GM19455 (cell line): ENCODE measurements around the gene TCERG1L.

Experiments
- ATAC-seq: cut with Tn5 transposase; IDR thresholded peaks from one replicate; pipeline ENCODE4 v1.9.1; 2021; ENCODE audit not compliant: unreplicated experiment

Gene TCERG1L

DNA sequence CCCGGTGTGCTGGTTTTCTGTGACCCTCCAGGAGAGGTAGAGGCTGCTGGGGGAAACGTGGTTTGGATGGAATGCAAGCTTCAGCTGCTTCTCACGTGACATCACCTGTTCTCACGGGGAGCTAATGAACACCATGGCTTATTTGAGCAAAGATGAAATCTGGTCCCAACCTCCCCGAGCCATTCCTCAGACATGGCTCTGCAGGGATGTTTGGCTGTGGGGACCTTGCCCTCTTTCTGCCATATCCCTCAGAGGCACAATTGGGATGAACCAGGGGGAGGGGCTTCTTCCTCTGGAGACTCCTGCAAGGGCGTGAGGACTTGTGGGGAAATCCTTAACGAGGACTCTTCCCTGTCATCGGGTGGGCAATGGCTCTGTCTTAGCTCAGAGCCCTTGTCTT lies 236.8 kb downstream of the TCERG1L start:
- ATAC-seq = no peak

DNA sequence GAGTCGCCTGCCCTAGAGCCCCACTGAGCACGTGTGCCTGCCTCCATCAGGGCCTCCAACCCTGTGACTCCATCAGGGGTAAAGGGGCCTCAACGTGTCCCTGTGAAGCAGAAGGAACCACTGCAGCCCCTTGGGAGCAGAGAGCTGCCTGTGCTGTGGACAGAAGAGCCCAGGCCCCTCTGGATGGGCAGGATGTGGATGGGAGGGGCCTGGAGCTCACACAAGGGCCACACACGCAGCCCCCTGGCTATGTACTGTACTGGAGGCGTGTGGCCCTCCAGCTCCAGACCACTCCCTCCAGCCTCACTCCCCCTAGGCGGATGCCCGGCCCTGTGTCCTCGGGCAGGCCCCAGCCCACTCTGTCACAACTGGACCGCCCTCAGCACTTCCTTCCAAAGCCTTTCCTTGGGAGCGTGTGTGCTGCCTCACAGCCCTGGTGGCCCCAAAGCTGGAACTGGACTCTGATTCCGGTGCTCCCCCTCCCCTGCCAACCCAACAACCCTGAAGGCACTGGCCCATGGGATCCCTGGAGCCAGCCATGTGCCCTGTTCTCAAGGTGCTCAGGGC lies 238.0 kb downstream of the TCERG1L start:
- no peak for ATAC-seq

DNA sequence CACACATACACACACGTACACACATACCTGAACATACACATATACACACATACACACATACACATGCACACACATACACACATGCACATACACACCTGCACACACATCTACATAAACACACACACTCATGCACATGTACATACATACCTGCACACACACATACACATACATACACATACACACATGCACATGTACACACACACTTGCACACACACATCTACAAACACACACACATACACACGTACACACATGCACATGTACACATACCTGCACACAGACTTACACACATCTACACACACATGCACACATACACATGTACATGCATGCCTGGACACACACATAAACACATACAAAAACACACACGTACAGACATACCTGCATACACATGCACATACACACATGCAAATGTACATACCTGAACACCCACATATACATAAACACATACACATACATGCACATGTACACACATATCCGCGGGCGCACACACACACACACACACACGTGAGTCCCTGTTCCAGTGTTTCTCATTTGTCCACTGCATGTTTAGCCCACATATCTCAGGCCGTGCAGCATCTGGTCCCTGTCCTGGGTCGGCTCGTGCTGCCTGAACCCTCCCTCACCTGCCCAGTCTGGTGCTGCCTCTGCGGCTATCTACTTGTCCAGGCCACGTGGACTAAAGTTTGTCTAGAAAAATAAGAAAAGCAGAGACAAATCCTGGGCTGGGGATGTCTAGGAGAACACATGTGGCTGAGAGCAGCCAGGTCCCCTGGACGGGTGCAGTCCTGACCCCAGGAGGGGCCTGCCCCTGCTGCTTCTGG lies 238.7 kb downstream of the TCERG1L start:
- ATAC-seq = no peak

DNA sequence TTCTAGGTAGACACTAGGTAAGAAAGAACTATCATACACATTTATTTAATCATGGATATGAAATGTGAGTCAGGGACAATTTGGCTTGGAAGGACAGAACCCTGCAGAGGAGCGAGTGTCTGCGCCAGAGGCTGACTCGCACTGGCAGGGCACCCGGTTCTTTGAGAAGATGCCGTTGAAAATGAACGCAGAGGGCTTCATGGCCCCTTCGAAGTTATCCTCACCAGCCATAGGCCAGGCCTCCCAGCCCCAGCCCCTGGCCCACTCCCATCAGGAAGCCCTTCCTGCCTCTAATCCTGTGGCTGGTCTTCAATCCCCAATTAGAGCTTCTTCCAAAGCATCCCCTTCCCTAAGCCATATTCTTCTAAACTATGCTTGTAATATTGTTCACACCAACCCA lies 239.8 kb downstream of the TCERG1L start:
- ATAC-seq = no peak

DNA sequence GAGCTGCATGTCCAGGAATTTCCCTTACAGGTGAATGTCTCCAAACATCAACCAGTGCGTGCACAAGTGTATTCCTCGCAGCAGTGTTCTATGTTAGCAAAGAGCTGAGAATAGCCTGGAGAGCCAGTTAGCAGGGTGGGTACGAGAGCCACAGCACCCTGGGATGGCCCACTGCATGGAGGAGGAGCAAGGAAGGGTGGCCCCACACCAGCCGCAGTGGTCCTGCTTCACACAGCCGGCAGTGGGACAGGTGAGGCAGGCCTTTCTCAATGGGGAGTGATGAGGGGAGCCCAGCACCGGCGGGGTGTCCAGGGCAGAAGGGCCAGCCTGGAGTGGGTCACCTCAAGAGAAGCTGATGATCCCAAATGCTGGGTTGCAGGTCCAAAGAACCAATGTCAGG lies 240.7 kb downstream of the TCERG1L start:
- no peak for ATAC-seq

DNA sequence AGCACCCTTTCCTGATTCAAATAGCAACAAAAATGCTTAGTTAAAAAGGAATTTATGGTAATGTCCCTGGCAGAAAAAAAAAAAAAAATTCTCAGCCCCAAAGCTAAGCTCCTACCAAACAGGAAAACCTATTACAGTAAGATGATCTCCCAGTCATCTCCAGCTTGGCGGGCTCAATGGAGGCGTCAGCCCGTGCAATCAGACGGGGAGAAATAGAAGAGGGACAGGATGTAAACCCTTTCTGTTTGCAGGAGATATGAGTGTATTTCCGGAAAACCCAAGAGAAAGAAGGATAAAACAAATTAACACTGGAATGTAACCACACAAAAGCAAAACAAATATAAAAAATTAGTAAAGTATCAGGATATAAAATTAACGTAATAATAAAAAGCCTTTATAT lies 242.8 kb downstream of the TCERG1L start:
- no peak for ATAC-seq

DNA sequence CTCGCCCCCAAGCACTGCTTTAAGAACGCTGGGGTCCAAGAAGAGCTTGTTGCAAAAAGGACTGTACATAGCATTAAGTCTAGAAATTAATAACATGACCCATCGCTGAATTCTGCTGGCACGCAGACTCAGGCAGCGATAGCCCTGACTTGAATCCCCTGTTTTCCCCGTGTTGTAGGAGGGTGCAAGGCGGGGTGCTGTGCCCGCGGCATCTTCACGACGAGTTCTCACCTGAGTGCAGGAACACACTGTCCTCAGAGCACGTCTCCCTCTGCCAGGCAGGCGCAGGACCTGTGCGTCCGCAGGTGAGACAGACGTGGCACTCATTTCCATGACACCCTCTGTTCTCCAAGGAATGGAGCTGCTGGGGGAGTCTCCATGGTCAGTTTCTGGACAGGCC lies 243.2 kb downstream of the TCERG1L start:
- ATAC-seq = no peak

DNA sequence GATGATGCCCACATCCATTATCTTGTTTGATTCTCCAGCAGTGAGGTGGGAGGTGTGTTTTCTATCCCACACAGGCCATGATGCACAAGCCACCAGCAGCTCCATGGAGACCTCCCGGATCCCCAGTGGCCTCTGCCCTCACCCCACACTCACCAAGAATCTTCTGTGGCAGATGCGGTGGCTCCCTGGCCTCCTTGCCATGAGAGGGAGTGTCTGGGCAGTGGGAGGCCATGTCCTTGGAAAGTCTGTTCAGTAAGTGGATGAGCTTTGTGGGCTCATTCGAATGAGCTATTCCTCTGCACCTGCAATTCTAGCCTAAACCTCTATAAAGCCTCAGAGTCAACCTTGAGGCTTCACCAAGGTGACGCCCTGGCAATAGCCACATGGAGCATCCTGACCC lies 243.8 kb downstream of the TCERG1L start:
- no peak for ATAC-seq

DNA sequence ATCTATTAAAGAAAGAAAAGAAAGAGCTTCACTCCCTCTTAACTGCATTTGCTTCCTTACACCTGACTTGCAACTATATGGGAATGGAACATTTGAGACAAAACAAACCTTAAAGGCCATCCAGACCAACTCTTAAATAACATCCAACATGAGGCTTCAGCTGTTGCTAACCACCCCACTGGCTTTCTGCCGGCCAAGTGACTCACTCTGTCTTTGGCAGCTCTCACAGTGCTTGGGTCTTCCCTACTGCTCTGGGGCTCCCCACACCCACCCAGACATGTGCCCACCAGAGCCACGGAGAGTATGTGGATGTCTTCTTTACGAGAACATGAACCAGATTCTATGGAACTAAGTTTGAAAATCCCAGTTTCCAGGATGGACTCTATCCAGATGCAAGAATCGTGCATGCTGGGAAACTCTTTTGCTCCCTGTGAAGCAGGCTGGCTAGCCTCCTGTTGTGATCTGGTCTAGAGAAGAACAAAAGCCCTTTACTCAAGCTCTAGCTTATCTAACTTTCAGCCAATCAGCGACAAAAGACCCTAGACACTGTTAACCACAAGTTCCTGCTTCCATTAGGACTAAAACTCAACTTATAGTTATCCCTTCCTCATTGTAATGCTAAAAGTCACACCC lies 245.7 kb downstream of the TCERG1L start:
- ATAC-seq = no peak

DNA sequence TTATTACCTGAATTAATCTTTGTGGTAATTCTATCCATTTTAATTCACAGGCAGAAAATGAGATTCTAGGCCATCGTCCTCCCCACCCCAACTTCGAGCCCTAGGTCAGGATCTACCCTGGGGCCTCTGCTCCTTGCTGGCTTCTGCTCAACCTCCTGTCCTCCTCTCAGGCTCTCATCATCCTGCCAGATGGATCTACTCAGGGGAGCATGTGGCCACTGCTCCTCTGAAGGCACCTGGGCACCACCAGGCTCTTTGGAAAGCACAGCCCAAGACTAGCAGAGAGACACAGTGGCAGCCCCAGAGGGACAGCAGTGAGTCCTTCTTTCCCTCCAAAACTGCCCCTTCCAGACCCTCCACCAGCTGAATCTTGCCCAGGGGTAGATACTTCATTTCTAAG lies 248.2 kb downstream of the TCERG1L start:
- ATAC-seq = no peak

DNA sequence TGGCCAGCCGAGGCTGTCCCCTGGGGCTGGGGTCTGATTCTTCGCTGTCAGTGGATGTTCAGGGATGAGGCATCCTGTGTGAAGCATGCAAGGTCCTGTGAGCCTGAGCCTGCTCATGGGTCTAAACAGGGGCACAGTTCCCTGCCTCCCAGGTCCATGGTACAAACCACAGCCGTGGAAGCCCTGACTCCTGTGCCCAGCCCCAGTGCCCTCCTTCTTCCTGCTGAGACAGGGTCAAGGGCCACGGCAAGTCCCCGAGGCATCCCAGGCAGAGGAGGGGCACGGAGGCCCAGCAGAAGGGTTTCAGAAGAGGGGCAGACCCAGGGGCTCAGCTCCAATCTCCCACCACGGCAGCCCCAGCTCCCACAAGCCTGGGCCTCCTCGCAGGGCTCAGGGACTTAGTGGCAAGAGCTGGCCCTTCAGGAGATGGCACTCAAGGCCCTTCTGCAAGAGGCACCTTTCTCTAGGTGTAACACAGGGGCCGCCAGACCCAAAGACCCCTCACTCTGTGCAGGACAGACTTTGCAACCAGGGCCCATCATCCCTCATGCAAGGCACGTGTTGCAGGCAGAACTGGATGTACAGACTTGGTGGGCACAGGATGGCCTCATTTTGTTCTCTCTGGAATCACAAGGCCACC lies 248.8 kb downstream of the TCERG1L start:
- no peak for ATAC-seq

DNA sequence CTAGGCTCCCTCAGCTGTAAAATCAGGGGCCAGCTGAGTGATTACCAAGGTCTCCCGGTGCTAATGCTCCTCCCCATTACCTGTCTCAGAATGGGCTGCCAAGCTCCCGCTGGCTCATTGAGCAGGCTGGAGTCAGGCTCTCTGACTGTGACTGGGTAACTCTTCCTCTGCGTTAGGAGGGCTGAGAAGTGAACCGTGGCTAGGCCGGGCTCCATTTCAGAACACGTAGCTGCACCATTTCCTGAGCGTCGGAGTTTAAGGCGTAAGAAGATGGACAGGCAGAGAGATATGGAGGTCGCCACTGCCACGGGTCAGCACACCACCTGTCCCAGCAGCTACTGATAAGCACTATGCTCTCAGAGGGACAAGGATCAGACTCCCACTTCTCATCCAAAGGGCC lies 250.3 kb downstream of the TCERG1L start:
- ATAC-seq = no peak

DNA sequence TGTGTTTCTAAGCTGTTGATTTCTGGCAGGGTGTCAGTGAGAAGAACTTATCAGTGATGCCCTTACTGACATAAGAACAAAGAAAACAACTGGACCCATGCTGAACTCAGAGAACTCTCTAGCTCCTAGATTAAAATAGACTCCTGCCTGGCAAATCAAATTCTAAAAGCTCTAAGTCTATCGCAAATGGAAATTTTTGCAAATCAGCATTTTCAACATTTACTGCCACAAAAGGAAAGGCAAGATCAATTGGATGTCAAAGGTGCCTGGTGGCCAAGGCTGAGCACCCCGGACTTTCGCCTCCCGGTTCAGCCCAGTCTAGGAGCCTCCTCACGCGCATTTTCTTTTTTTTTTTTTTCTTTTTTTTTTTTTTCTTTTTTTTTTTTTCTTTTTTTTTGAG lies 251.6 kb downstream of the TCERG1L start:
- ATAC-seq = no peak

DNA sequence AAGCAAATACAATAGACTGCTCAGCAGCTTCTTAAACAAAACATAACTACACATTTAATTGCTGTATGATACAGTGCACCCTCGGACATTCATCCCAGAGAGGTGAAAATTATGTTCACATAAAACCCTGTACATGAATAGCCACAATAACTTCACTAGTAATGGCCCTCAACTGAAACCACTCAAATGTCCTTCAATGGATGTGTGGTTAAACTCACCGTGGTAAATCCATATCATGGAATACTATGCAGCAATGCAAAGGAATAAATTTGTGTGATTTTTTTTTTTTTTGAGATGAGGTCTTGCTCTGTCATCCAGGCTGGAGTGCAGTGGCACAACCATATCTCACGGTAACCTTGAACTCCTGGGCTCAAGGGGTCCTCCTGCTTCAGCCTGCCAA lies 252.7 kb downstream of the TCERG1L start:
- ATAC-seq = no peak

DNA sequence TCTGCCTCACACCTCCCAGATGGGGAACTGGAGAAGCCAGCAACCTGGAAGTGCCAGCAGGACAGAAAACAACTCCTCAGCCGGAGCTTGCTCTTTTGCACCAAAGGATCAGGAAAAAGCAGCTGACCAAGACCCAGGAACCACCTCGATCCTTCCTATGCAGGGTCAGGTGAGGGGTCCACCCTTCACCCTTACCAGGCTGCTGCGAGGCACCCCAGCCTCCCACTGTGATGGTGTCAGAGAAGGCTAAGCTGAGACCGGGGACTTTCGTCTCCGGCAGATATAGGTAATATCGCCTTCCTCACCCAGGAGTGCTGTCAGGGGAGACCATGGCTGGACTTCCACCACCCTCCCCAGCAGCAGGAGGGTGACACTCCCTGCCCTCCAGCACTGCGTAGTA lies 254.7 kb downstream of the TCERG1L start:
- no peak for ATAC-seq

DNA sequence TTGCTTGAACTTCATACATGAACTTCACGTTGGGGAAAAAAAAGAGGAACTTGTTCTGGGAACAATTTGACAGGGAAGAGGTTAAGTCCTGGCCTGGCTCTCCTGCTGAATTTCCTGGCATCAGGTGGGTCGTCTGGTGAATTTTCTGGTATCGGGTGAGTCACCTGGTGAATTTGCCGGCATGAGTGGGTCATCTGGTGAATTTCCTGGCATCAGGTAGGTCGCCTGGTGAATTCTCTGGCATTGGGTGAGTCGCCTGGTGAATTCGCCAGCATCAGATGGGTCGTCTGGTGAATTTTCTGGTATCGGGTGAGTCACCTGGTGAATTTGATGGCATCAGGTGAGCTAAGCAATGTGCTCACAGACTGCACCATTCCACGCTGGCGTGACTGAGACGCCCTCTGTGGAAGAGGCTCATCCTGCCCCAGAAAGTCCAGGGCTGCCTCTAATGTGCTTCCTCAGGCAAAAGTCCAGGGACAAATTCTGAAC lies 255.4 kb downstream of the TCERG1L start:
- ATAC-seq = no peak

DNA sequence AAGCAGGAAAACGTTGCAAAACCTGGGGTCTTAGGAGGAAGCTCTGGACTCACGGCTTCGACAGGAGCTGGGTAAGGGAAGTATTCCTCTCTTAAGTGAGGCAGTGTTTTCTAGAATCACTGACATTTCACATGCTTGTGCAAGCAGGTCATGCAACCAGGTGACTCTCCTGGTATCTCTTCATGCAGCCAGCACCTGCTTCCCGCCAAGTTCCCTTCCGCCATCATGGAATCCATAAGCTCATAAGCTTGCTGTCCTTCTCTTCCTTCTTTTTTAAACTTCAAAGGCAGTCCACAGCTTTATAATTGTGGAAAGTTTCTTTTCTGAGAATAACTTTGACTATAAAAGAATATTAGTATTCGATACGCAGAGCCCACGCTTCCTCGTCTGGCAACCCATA lies 256.1 kb downstream of the TCERG1L start:
- ATAC-seq = no peak

DNA sequence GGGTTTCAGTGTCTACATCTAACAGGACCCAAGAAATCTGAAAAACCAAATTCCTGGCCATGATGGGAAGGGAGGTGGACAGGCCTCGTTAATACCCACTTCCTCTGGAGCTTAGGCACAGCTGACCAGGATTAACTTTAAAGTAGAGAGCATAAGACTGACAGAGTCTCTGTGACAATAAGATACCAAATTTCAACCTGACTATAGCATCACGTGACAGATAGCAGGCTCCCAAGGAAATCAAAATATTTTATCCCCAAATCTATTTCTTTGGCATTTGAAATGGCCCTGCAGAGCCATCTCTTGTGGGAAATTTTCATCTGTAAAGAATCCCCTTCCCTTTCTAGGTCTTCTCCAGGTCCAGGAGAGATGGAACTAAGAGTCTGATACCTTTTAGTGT lies 258.3 kb downstream of the TCERG1L start:
- ATAC-seq = no peak

DNA sequence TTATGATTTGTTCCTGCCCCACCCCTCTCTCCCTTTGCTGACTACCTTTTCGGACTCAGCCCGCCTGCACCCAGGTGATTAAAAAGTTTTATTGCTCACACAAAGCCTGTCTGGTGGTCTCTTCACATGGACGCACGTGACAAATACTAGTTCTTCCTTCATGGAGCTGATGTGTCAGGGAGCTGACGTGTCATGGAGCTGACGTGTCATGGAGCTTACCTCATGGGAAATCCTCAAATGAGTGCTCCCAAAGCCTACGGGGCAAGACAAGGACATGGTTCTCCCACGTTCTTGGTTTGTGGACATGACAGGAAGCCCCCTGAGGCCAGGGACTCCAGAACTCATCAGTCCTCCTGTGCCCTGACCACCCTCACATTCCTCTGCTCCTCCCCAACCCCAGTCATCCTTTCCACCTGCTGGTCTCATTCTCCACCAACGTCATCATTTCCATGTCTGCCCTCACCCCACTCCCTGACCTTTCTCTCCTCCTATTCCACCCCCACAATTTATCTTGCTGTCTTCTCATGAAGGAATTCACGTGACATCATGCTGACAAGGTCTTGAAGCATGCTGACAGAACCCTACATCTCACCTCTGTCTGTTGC lies 261.3 kb downstream of the TCERG1L start:
- ATAC-seq = no peak

DNA sequence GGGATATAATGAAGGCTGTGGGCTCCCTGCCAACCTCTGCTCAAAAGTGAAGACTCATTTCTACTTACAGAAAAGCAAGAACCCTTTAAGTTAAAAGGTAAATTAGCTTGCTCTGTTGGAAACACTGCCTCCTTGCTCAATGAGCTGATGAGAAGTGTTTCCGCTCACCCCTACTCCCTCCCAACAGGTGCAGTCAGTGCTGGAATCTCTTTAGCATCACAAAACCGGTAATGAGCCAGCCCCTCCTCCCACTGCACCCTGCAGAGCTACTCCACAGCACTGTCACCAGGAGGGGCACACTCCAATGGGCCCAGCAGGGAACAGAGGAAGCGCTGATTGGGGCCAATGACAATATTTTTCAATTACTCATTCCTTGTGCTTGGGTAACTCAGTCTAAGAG lies 262.5 kb downstream of the TCERG1L start:
- no peak for ATAC-seq

DNA sequence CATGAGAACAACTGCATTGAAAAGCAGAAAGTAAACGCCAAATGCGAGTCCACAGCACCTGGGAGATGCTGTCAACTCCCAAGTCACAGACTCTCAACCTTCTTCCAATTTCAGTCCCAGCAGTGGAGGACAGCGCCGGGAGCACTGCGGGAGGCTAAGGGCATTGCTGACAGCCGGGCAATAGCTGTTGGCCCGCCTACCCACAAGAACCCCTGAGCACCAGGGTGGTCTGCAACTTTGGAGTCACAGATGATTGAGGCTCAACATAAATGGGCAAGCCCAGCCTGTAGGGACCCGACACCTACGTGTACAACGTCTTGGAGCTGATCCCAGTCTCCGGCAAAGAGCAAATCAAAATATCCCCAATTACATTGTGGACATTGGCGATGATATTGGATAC lies 262.9 kb downstream of the TCERG1L start:
- ATAC-seq = no peak
